ENCODE results near the gene MYCBP. TPM values are rescaled to one million over a fixed set of nuclear protein-coding genes. Genes with fewer than 3 reads are reported as not detected.

Gene MYCBP
- total RNA-seq, 1 donor from 2014 or later, result 7.7 TPM

DNA sequence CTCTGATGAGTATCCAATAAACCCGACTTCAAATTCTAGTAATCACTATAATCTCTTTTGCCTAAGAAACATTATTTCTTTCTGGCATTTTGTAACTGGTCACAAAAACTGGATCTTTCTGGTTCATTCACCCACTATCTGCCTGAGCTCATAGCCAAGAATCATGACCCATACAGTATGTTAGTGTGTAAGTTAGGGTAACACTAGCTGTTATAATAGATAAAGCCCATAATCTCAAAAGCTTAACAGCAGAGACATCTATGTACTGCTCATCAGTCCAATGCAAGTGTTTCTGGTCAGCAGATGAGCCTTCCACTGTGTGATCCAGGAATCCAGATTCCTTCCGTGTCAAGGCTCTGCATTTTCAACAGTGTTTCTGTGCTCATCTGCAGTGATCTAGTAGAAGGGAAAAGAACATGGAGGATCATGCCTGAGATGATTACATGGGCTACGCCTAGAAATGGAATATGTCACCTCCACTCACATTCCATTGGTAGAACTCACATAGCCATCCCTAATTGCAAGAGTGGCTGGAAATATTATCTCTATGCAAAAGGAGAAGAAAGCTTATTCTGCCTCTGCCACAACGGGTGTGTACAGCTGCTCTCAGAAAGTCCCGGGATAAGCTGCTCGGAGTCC, 41.3 kb downstream of the MYCBP start:
- no peak for DNase-seq (ENCODE audit: low spot score)
- intact Hi-C loops (cut with DNase I), result loop anchor here (5.0 to 10.0 kb wide), 2 partner anchors 220 to 807 kb away; no protein-coding TSS in a partner anchor

- intact Hi-C loops (cut with DNase I), result no loop called here
These were observed 43.8 kb downstream of the MYCBP start for GRCh38 chr1:38829368-38829767.

DNA sequence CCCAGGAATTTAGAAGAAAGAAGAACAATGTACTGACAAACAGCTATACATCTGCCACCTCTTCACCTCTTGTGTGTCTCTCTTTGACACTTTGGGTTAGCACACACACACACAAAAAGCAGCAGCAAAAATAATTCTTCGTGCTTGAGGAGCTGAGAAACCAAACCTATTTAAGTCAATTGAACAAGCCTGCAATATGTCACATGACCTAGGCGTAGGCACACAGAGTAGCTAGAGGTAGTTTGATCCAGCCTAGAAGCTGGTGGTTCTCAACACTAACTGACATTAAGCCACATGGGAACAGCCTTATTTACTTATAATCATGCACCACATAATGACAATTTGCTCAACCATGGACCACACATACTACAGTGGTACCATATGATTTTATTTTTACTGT, 45.8 kb downstream of the MYCBP start:
- intact Hi-C loops (cut with DNase I), result no loop called here

More at GRCh38 chr1:38829368-38829767, 43.8 kb downstream of the MYCBP start:
- DNase-seq (ENCODE audit: low spot score), result no peak

DNA sequence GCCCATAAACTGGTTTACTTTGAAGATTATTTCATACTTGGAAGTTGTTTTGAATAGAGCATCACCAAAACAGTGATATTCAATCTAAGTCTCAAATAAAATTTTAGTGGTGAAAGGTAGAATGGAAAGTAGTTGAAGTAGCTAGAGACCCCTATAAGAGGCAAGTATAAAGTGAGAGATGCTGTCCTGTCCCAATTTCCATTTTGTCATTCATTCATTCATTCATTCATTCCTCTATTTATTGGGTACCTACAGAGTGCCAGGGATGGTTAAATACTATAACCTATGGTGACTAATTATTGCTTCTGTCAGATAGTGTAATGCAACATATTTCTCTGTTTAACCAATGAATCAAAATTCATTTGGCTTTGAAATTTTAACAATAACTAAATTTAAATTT, 46.3 kb downstream of the MYCBP start:
- no peak for DNase-seq (ENCODE audit: low spot score)
- intact Hi-C loops (cut with DNase I), result no loop called here

More for the DNA sequence above, 45.8 kb downstream of the MYCBP start:
- DNase-seq (ENCODE audit: low spot score), result no peak

DNA sequence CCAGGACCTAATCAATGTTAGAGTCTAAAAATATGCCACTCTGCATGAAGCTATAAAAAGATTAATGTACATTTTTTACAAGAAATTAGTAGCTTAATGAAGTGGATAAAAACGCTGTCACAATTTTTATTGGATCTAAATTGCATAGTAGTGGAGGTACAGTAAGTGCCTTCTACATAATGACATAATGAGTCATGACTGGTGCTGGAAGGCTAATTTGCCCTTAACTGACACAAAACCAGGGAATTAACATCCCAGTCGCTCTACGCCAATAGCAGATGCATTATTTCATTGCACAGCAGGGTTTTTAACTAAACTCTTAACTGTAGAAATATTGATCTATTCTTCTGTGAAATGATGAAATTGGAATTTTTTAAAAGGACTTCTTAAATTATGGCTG, 46.9 kb downstream of the MYCBP start:
- DNase-seq (ENCODE audit: low spot score), result no peak
- intact Hi-C loops (cut with DNase I), result no loop called here

- intact Hi-C loops (cut with DNase I), result no loop called here
- no peak for DNase-seq (ENCODE audit: low spot score)
These were observed 52.3 kb downstream of the MYCBP start for GRCh38 chr1:38820860-38821259.

DNA sequence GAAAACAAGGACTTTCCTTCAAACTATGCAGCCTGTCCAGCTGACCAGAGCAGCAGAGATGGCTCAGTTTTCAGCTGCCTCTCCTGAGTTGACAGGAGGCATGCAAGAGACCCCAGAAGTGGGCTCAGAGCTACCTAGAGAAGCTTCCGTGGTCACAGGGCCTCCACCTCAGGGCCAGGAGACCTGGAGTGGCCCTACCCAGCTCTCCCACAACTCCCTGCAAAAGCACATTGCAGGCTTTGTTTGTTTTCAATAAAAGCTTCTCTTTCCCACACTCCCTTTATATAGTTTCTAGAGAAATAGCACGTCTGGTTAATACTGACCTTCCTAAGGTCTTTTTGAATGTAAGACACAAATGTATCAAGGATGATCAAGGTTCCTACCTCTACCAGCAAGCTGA, 53.6 kb downstream of the MYCBP start:
- intact Hi-C loops (cut with DNase I), result loop anchor here (1.0 kb wide), 1 partner anchor 211 kb away; no protein-coding TSS in a partner anchor
- DNase-seq (ENCODE audit: low spot score), result no peak

DNA sequence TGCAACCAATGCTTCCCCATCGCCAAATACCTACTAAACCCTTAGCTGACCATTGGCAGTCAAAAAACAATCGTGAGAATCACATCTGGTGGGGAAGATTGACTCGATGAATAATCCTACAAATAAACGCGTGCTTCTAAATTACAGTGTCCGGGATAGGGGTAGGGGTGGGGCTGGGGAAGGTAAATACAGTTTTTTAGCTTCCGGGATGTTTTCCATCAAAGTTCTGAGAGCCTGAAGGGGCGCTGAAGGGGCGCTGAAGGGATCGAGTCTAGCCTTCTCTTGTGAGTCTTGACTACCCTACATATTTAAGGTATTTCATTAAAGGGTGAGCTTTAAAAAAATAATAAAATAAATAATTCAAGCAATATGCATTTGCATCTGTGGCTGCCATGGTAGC, 54.1 kb downstream of the MYCBP start:
- intact Hi-C loops (cut with DNase I), result loop anchor here (1.0 kb wide), 1 partner anchor 211 kb away; no protein-coding TSS in a partner anchor
- no peak for DNase-seq (ENCODE audit: low spot score)

DNA sequence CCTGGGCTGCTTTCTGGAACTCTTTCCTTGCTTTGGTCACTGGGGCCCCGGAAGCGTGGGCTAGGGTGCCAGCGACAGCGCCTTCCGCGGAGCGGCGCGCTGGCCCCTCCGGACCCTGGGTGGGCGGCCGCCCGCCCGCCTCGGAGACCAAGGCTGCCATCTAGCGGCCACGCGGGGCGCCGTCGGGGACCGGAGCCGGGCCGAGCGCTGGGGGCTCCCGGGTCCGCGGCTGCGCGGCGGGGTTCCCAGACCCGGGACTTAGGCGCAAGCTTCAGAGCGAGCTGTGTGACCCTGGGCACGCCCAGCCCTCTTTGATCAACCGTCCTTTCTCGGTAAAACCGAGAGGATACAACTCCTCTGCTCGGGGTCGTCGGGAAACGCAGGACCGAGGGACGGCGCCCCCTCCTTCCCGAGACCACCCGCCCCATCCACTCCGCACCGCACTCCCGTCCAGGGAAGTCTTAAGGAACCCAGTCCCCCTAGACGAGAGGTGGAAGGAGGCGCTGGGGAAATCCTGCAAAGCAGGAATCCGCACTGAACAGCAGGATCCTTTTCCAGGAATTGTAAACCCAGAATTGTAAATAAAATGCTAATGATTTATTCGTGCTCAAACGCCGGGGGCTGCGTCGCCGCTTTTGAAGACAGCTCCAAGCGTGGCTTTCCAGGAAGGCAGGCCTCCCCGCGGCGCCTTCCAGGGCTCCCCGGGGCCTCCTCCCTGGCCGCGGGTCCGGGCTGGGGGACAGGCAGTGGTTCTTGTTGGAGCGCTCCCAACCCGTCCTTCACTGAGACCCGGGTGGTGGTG, 54.8 kb downstream of the MYCBP start:
- no peak for DNase-seq (ENCODE audit: low spot score)
- intact Hi-C loops (cut with DNase I), result no loop called here

GRCh38 chr1:38817267-38818174, 55.6 kb downstream of the MYCBP start:
- intact Hi-C loops (cut with DNase I), result no loop called here
- DNase-seq (ENCODE audit: low spot score), result no peak

DNA sequence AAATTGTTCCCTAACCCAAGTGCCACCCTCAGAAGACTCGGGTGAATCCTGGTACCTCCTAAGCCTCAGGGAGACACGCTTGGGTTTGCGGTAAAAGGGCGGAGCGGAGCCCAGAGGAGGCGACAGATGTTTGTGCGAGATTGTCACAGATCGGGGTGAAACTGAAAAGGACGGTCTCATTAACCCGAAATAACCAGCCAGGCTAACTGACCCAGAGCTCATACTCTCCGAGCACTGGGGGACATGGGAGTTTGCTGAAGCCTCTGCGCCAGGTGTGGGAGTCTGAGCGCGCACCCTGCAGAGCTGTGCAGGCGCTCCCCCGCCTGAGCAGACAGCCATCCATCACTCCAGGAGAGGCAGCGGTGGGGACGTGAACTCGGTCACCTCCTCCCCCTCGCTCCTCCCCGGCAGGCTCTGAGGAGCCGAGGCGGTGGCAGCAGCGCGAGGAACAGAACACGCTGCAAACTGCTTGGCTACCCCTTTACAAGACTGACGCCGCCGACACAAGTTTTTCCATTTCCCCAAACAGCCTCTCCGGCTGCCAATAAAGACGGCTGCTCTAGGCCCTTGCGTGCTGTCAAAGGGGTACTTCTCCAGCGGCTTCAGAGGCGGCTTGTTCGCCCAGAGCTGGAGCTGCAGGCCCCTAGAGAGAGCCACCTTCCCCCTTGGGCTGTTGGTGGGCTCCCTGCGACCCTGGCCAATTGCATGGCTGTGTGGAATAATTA, 57.1 kb downstream of the MYCBP start:
- intact Hi-C loops (cut with DNase I), result no loop called here
- DNase-seq (ENCODE audit: low spot score), result no peak

- no peak for DNase-seq (ENCODE audit: low spot score)
- intact Hi-C loops (cut with DNase I), result no loop called here
These were observed 58.1 kb downstream of the MYCBP start for GRCh38 chr1:38814984-38815464.

DNA sequence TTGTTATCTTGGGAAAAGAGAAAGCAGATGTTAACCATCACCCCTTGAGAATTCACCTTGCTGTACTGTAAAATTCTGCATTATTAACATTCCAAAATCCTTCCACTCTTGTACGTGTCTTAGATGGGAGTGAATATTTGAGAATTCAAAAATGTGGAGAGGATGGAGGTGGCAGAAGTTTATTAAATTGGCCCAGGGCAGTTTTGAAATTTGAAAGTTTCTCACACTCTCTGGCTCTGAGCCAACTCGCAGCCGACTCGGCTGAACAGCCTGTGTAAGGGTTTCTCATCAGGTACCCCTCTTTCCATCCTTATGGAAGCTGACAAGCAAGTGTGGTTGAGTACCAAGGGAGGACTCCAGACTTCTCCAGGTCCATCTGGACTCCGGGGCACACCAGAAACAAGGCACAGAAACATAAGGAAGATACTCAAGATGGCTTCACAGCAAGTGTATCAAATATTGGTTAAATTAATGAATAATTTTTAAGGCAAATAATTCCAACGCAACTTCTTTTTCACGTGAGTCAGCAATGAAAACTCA, 58.6 kb downstream of the MYCBP start:
- intact Hi-C loops (cut with DNase I), result no loop called here
- DNase-seq (ENCODE audit: low spot score), result no peak

DNA sequence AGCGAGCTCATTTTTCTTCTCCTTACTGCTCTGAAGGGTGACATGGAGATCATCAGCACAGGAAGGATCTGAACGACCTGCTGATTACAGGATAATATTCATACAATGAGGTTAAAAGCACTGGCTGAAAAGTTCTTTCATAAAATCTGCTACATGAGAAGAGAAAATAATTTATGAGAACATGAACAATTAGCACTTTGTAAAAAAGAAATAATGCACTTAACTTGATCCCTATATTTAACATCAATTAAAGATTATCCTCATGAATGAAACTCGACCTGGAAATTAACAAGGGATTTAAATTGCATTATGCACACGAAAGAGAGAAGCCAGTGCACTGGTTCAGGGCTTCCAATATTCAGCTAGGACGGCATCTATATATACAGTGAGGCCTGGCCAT, 60.2 kb downstream of the MYCBP start:
- DNase-seq (ENCODE audit: low spot score), result no peak
- intact Hi-C loops (cut with DNase I), result no loop called here

Other genes with a start within 250 kb of the MYCBP start
- gene RRAGC, start 13.6 kb downstream of the MYCBP start, total RNA-seq, result 23.6 TPM
- gene GJA9, start 8.2 kb upstream of the MYCBP start, total RNA-seq, result not detected
- gene RHBDL2, start 68.5 kb upstream of the MYCBP start, total RNA-seq, result not detected
- gene AKIRIN1, start 117.9 kb upstream of the MYCBP start, total RNA-seq, result 60.0 TPM
- 519 TPM for gene NDUFS5, start 153.0 kb upstream of the MYCBP start, total RNA-seq